Endodermal cell (in vitro differentiated cells): ENCODE data around the gene KCNJ16. TPM values are rescaled to one million over a fixed set of nuclear protein-coding genes. Genes with fewer than 3 reads are reported as not detected.

Experiments used
- DNase-seq: peaks from one replicate; pipeline ENCODE4 v3.0.0-alpha.2; 2017
- H3K27ac ChIP-seq: 2 replicates; pipeline ENCODE4 v1.5.1; 2013; ENCODE audit warnings: mild to moderate bottlenecking, low read depth, low read length, moderate library complexity
- H3K27me3 ChIP-seq: 2 replicates; pipeline ENCODE4 v1.6.1; 2013; ENCODE audit warnings: mild to moderate bottlenecking, low read length, moderate library complexity; ENCODE audit not compliant: insufficient read depth, control insufficient read depth, poor library complexity, severe bottlenecking
- H3K36me3 ChIP-seq: 2 replicates; pipeline ENCODE4 v1.7.0; 2013; ENCODE audit warnings: mild to moderate bottlenecking, low read length, moderate library complexity; ENCODE audit not compliant: control insufficient read depth, insufficient read depth
- H3K4me1 ChIP-seq: one replicate; pipeline ENCODE4 v1.7.0; 2013; ENCODE audit warnings: low read length; ENCODE audit not compliant: control insufficient read depth, insufficient read depth
- H3K4me3 ChIP-seq: 2 replicates; pipeline ENCODE4 v1.5.1; 2013; ENCODE audit warnings: mild to moderate bottlenecking, low read length, moderate library complexity
- H3K9ac ChIP-seq: 2 replicates; pipeline ENCODE4 v1.6.1; 2013; ENCODE audit warnings: mild to moderate bottlenecking, low read length, moderate library complexity; ENCODE audit not compliant: poor library complexity, severe bottlenecking; ENCODE audit errors: extremely low read depth
- H3K9me3 ChIP-seq: 2 replicates; pipeline ENCODE4 v1.6.1; 2013; ENCODE audit warnings: mild to moderate bottlenecking, low read length, moderate library complexity; ENCODE audit not compliant: control insufficient read depth
- H3K27ac Mint-ChIP-seq: 2 replicates; pipeline ENCODE4 v1.8.0; 2020; ENCODE audit warnings: mixed read lengths
- H3K27me3 Mint-ChIP-seq: 2 replicates; pipeline ENCODE4 v1.8.0; 2021; ENCODE audit warnings: mild to moderate bottlenecking, mixed read lengths; ENCODE audit not compliant: insufficient read depth
- H3K36me3 Mint-ChIP-seq: 2 replicates; pipeline ENCODE4 v1.8.0; 2020; ENCODE audit warnings: low read depth, mixed read lengths
- H3K4me1 Mint-ChIP-seq: 2 replicates; pipeline ENCODE4 v1.8.0; 2020; ENCODE audit warnings: mixed read lengths
- H3K4me3 Mint-ChIP-seq: 2 replicates; pipeline ENCODE4 v1.8.0; 2020; ENCODE audit warnings: mild to moderate bottlenecking, moderate library complexity, mixed read lengths
- H3K9me3 Mint-ChIP-seq: 2 replicates; pipeline ENCODE4 v1.8.0; 2020; ENCODE audit warnings: mild to moderate bottlenecking, mixed read lengths
- CTCF ChIP-seq: fragments of 200-600 bp; sonication (generic); conservative IDR thresholded peaks from 2 replicates; pipeline ENCODE4 v1.5.0; 2021; ENCODE audit warnings: antibody characterized with exemption, mild to moderate bottlenecking
- WGBS, 2 experiments: methylation state at CpG; one replicate each; pipeline versions ENCODE4 v1.1.5 to v1.1.7; 2013; ENCODE audit warnings: missing lambda C conversion rate in 2 of 2, mixed read lengths in 1 of 2; ENCODE audit not compliant: insufficient coverage in 1 of 2, insufficient read length in 1 of 2; 5-methylcytosine and 5-hydroxymethylcytosine counted together
- total RNA-seq, 2 donors: library from RNA; stranded (reverse); fragmentation: NEBNext Ultra II Directional in 1 of 2; extraction: Animal tissue kit (Norgen Biotek cat#: 25700) in 1 of 2; gene quantifications; 2 replicates in 1 of 2; 3 replicates in 1 of 2; pipeline ENCODE4 v1.2.1, GENCODE V29; 2021

KCNJ16 gene
- total RNA-seq, 2 donors from 2014 or later = 0.68 to 1.5 TPM

DNA sequence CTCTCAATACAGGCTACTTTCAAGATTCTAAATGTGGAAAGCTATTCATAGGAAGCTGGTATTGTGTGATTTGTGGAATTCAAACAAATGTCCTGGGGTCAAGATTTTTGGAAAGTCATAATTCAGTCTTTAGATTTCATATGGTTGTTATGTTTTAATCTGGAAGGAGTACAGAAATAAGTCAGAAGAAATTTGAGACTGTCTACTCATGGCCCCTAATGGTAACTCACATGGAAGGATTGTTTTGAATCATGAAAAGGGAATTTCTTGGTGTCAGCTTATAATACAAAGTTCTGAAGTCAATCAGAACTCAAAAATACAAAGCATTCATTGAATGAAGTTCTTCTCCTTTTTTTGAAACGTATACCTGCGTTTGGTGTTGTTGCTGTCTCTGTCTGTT is 97.4 kb downstream of the KCNJ16 start:
- no peak for TF ChIP-seq CTCF
- no peak overlapping the region for H3K9ac ChIP-seq
- Mint-ChIP-seq H3K4me1 (peaks cover 13% of the 10 kb centered on the region), H3K36me3 (peaks cover 11% of the 10 kb centered on the region), H3K27ac (no peak overlapping the region), H3K4me3 (no peak overlapping the region), H3K9me3 (no peaks in the 10 kb centered on the region), H3K27me3 (peaks cover 37% of the 10 kb centered on the region)
- H3K27me3 ChIP-seq = peaks cover 54% of the 10 kb centered on the region
- H3K27ac ChIP-seq = no peak overlapping the region
- no peaks in the 10 kb centered on the region for H3K9me3 ChIP-seq
- no peak for DNase-seq
- no peaks in the 10 kb centered on the region for H3K36me3 ChIP-seq
- 71% methylated on average over 2 of the region's 2 CpGs; no CpG with 5 or more reads in 1 of the 2 experiments for WGBS, 2 experiments
- no peaks in the 10 kb centered on the region for H3K4me1 ChIP-seq
- H3K4me3 ChIP-seq = no peak overlapping the region

DNA sequence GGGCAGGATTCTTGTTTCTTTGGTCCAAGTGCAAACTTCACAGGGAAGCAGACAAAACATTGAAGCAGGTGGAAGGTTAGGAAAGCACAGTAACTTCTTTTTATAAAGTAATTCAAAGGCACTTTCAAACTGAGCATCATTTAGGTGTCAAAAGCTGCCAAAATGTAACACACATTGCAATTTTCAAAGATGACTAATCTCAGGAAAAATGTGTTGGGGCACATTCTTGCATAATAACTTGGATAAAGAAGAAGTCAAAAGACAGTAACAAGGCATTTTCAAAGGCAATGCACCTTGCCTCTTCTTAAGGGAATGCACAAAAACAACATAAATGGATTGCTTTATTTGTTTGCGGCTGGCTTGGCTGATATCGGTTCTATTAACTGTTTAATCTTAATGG is 97.9 kb downstream of the KCNJ16 start:
- Mint-ChIP-seq H3K9me3 (no peaks in the 10 kb centered on the region), H3K4me1 (peaks cover 10% of the 10 kb centered on the region), H3K4me3 (no peak overlapping the region), H3K27ac (no peak overlapping the region), H3K27me3 (peaks cover 35% of the 10 kb centered on the region), H3K36me3 (peaks cover 11% of the 10 kb centered on the region)
- H3K9me3 ChIP-seq = no peaks in the 10 kb centered on the region
- no peaks in the 10 kb centered on the region for H3K4me1 ChIP-seq
- no peak overlapping the region for H3K27ac ChIP-seq
- no peak overlapping the region for H3K9ac ChIP-seq
- no peak for DNase-seq
- no peaks in the 10 kb centered on the region for H3K36me3 ChIP-seq
- peaks cover 49% of the 10 kb centered on the region for H3K27me3 ChIP-seq
- WGBS, 2 experiments = 96% methylated on average over 2 of the region's 2 CpGs; no CpG with 5 or more reads in 1 of the 2 experiments
- H3K4me3 ChIP-seq = no peak overlapping the region
- no peak for TF ChIP-seq CTCF

DNA sequence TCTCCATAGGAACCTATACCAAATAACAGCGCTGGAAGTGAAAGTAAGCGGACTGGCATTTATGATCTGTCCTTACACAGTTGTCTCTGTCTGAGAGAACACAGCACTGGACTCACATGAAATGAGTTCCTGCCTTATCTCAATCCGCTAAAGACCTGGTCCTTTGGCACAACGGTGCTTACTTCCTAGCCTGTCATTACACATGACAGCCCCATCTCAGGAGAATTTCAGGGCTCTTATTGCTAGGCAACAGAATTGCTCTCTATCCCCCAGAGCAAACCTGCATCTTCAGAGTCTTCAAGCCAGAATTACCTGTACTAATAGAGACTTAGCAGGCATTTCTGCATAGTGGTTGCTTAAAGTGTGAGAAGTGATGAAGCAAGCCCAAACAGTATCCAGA is 98.7 kb downstream of the KCNJ16 start:
- no peak overlapping the region for H3K9ac ChIP-seq
- no peak overlapping the region for H3K27ac Mint-ChIP-seq
- no peak overlapping the region for H3K4me3 ChIP-seq
- peaks cover 10% of the 10 kb centered on the region for H3K4me1 Mint-ChIP-seq
- H3K27me3 Mint-ChIP-seq = peaks cover 32% of the 10 kb centered on the region
- no peaks in the 10 kb centered on the region for H3K9me3 ChIP-seq
- H3K36me3 ChIP-seq = no peaks in the 10 kb centered on the region
- H3K36me3 Mint-ChIP-seq = peaks cover 11% of the 10 kb centered on the region
- no peak for DNase-seq
- H3K4me1 ChIP-seq = no peaks in the 10 kb centered on the region
- H3K27ac ChIP-seq = no peak overlapping the region
- H3K4me3 Mint-ChIP-seq = no peak overlapping the region
- peaks cover 44% of the 10 kb centered on the region for H3K27me3 ChIP-seq
- no peaks in the 10 kb centered on the region for H3K9me3 Mint-ChIP-seq
- no peak for TF ChIP-seq CTCF
- 84 to 92% methylated on average over 4 of the region's 4 CpGs for WGBS, 2 experiments
